ENCODE results near the gene ACTL7A. TPM values are rescaled to one million over a fixed set of nuclear protein-coding genes. Genes with fewer than 3 reads are reported as not detected.

ACTL7A gene
- total RNA-seq, 4 donors from 2014 or later: not detected

DNA sequence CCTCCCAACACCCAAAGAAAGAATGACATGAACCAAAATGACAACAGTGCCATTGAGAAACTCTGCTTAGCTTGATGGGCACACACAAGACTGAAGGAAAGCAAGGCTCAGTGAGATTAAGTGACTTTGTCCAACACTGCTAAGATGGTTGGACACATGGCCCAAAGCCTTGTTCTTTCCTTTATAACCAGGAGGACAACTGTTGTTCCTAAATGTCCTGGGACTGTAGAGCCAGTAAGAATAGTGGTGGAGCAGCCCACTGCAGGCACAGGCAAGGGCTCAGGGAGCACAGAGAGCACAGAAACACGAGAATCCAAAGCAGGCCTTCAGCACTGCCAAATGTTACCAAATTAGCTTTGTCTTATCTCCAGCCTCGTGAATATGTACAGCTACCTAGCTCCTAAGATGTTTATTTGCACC lies 3.9 kb downstream of the ACTL7A start:
- Histone ChIP-seq H3K4me3 (no peak overlapping the region), H3K9me3 (no peaks in the 10 kb centered on the region), H3K36me3 (no peaks in the 10 kb centered on the region), H3K27ac (no peak overlapping the region), H3K27me3 (no peaks in the 10 kb centered on the region), H3K4me1 (no peaks in the 10 kb centered on the region)
- DNase-seq: no peak
- intact Hi-C loops (cut with DNase I; ENCODE audit: low total_unique reads): no loop called here
- no peak for TF ChIP-seq POLR2A (IDR thresholded peaks at IDR 0.05)
- no peak for TF ChIP-seq CTCF (IDR thresholded peaks at IDR 0.05)

DNA sequence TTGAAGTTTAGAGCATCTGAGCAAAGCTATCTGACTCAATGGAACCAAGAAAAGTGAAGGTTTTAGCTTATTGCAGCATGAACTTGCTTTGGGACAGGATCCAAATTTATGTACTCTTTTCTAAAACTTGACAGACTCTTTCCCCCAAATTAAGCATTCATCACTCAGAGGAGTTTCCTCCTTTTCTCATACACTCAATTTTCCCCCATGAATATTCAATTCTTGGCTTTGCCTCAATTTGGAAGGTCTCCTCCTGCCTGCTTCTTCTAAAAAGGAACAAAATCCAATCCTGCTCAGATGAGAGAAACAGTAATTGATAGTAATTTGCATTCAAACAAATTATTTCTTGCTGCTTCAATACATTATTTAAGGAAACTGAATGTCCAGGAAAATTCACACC lies 5.0 kb downstream of the ACTL7A start:
- Histone ChIP-seq H3K27me3 (no peaks in the 10 kb centered on the region), H3K4me1 (no peaks in the 10 kb centered on the region), H3K9me3 (peaks cover 0 to 6% of the 10 kb centered on the region in 2 donors), H3K4me3 (no peak overlapping the region), H3K36me3 (no peaks in the 10 kb centered on the region), H3K27ac (no peak overlapping the region)
- TF ChIP-seq CTCF (IDR thresholded peaks at IDR 0.05) (no peak), POLR2A (IDR thresholded peaks at IDR 0.05) (no peak)
- DNase-seq: no peak
- intact Hi-C loops (cut with DNase I; ENCODE audit: low total_unique reads): no loop called here

DNA sequence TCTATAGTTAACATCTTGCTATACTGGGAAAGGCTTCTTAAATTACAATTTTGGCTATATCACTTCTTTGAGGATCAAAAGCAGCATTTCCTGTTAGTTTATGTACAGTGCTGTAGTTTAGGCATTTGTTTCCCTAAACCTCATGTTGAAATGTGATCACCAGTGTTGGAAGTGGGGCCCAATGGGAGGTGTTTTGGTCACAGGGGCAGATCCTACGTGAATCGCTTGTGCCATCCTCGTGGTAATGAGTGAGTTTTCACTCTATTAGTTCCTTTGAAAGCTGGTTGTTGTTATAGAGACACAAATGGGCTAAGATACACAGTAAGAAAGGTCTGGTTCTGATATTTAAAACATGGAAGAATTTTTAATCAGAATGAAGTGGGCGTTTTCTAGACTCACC lies 5.8 kb downstream of the ACTL7A start:
- H3K9me3 ChIP-seq: peaks cover 0 to 6% of the 10 kb centered on the region in 2 donors
- intact Hi-C loops (cut with DNase I; ENCODE audit: low total_unique reads): no loop called here
- no peaks in the 10 kb centered on the region for H3K36me3 ChIP-seq
- H3K27ac ChIP-seq: no peak overlapping the region
- DNase-seq: no peak
- no peak for TF ChIP-seq POLR2A (IDR thresholded peaks at IDR 0.05)
- no peak for TF ChIP-seq CTCF (IDR thresholded peaks at IDR 0.05)
- H3K27me3 ChIP-seq: no peaks in the 10 kb centered on the region
- no peaks in the 10 kb centered on the region for H3K4me1 ChIP-seq
- no peak overlapping the region for H3K4me3 ChIP-seq

DNA sequence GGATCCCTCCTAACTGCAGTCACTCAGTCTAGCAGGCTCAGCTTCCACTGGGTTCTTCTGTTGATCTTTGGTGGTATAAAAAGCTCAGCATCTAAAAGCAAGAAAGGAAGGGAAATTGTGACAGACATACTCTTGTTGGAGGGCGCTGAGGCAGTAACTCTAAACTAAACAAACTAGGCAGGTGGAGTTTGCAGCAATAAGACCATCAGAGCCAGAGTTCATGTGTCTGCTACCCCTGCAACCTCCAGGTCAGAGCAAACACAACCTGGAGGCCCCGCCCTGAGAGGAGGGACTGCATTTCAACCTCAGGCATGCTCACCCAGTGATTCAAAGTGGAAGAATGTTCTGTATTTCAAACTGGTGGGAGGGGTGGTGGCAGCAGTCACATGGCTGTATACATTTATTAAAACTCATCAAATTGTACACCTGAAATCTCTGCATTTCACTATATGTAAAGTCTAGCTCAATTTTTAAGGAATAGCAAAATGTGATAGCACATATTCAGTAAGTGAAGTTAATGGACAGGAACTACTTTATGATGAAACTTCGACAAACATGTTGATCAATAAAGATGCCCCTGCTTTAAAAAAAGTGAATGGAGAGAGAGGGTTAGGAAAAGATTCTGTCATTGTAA lies 7.1 kb downstream of the ACTL7A start:
- H3K9me3 ChIP-seq: peaks cover 0 to 6% of the 10 kb centered on the region in 2 donors
- no peak overlapping the region for H3K27ac ChIP-seq
- H3K4me1 ChIP-seq: no peaks in the 10 kb centered on the region
- intact Hi-C loops (cut with DNase I; ENCODE audit: low total_unique reads): no loop called here
- DNase-seq: no peak
- H3K4me3 ChIP-seq: no peak overlapping the region
- TF ChIP-seq POLR2A (IDR thresholded peaks at IDR 0.05) (no peak), CTCF (IDR thresholded peaks at IDR 0.05) (no peak)
- H3K27me3 ChIP-seq: no peaks in the 10 kb centered on the region
- no peaks in the 10 kb centered on the region for H3K36me3 ChIP-seq

DNA sequence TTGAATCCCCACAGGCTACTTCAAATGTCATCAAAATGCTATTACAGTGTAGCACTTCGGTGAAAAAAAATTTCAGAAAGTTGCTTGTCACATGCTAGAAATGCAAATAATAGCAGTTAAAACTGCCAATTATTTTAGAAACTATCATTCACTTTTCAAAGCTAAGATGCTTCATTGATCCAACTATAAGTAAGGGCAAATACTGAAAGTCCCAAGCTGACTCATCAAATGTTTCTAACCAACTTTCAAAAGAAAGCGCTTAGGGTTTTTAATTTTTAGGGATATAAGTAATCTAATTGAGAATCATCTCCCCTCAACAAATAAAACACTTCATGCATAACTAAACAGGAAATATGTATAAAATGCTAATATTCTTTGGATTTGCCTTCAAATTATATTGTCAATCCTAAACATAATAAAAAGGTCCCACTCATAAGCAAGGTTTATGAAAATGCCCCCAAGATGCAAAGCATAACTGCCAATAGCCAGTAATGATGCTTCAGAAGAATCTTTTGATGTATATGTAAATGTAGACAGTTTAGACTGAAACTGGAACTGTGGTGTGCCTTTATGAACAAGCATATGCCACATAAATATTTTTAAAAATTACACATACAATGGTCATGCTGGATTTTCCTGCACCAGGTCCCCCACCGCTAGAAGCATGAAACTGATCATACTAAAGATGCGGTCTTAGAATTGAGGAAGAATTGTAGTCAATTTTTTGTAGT lies 12.2 kb downstream of the ACTL7A start:
- Histone ChIP-seq H3K4me3 (no peak overlapping the region), H3K27ac (no peak overlapping the region), H3K36me3 (no peaks in the 10 kb centered on the region), H3K27me3 (no peaks in the 10 kb centered on the region), H3K9me3 (peaks cover 0 to 6% of the 10 kb centered on the region in 2 donors), H3K4me1 (no peaks in the 10 kb centered on the region)
- DNase-seq: no peak
- intact Hi-C loops (cut with DNase I; ENCODE audit: low total_unique reads): no loop called here
- TF ChIP-seq POLR2A (IDR thresholded peaks at IDR 0.05): no peak
- no peak for TF ChIP-seq CTCF (IDR thresholded peaks at IDR 0.05)
